Gastrocnemius medialis (tissue), 4 donors: ENCODE results near the gene ASRGL1. TPM values are rescaled to one million over a fixed set of nuclear protein-coding genes. Genes with fewer than 3 reads are reported as not detected.

ENCODE experiments used
- ATAC-seq, 2 donors: fragments of 150-250 bp; one replicate each; pipeline ENCODE4 v1.9.1; 2016
- DNase-seq, 2 donors: peaks; one replicate each; pipeline ENCODE4 v3.0.0-alpha.2; 2019
- H3K27ac ChIP-seq, 4 donors: fragments of 200-600 bp; sonication (generic); 1 replicate in 1 of 4; 2 replicates in 3 of 4; pipeline ENCODE4 v1.5.1; 2016 to 2018; ENCODE audit warnings: mild to moderate bottlenecking in 2 of 4, moderate library complexity in 1 of 4
- H3K27me3 ChIP-seq, 3 donors: fragments of 200-600 bp; sonication (generic) in 2 of 3; 1 replicate in 1 of 3; 2 replicates in 2 of 3; pipeline versions ENCODE4 v1.5.1 to v1.6.0; 2016 to 2019; ENCODE audit warnings: mild to moderate bottlenecking in 1 of 3, moderate library complexity in 1 of 3
- H3K36me3 ChIP-seq, 2 donors: fragments of 200-600 bp; sonication (generic) in 1 of 2; one replicate each; pipeline ENCODE4 v1.5.1; 2017 to 2018
- H3K4me1 ChIP-seq, 2 donors: fragments of 200-600 bp; sonication (generic) in 1 of 2; one replicate each; pipeline ENCODE4 v1.5.1; 2016 to 2017; ENCODE audit warnings: mild to moderate bottlenecking in 2 of 2
- H3K4me3 ChIP-seq, 4 donors: fragments of 200-600 bp; sonication (generic) in 3 of 4; 1 replicate in 1 of 4; 2 replicates in 3 of 4; pipeline ENCODE4 v1.5.1; 2016 to 2019; ENCODE audit warnings: mild to moderate bottlenecking in 2 of 4
- H3K9me3 ChIP-seq, 3 donors: fragments of 200-600 bp; sonication (generic) in 2 of 3; 1 replicate in 1 of 3; 2 replicates in 2 of 3; pipeline ENCODE4 v1.5.1; 2016 to 2019
- POLR2A ChIP-seq, 2 donors: fragments of 450-650 bp; IDR thresholded peaks; one replicate each; pipeline ENCODE4 v1.6.1; 2017; ENCODE audit warnings: antibody characterized with exemption in 2 of 2, mild to moderate bottlenecking in 2 of 2, moderate library complexity in 2 of 2
- in situ Hi-C, 4 donors: fragments of 200-750 bp; cut with MboI; loops; one replicate each; pipeline versions ENCODE4 v1.15.0 to v1.8.0; 2017; ENCODE audit warnings: low sequenced_read_pairs in 4 of 4
- intact Hi-C: fragments of 100-400 bp; cut with DNase I; formaldehyde crosslinking; loops from one replicate; pipeline ENCODE4 v1.15.1; 2023; ENCODE audit warnings: low total_unique reads
- total RNA-seq, 4 donors: library from RNA; depleted of rRNA; stranded (reverse); fragments of >200 nt; gene quantifications; one replicate each; pipeline versions ENCODE4 v1.1.0 to v1.2.3, GENCODE V29; 2016
- TF ChIP-seq, protein P1 (sequence below), 5 experiments: fragments of 450-650 bp in 3 of 5; fragments of 200-600 bp in 2 of 5; sonication (generic) in 2 of 5; IDR thresholded peaks in 4 of 5; conservative IDR thresholded peaks in 1 of 5; 1 replicate in 4 of 5; 2 replicates in 1 of 5; pipeline ENCODE4 v1.5.1; 2016 to 2019; ENCODE audit warnings: antibody characterized with exemption in 5 of 5, mild to moderate bottlenecking in 3 of 5, moderate library complexity in 3 of 5

The ASRGL1 gene
- total RNA-seq, 4 donors from 2014 or later: 6.4 to 24.6 (median 8.7) TPM

DNA sequence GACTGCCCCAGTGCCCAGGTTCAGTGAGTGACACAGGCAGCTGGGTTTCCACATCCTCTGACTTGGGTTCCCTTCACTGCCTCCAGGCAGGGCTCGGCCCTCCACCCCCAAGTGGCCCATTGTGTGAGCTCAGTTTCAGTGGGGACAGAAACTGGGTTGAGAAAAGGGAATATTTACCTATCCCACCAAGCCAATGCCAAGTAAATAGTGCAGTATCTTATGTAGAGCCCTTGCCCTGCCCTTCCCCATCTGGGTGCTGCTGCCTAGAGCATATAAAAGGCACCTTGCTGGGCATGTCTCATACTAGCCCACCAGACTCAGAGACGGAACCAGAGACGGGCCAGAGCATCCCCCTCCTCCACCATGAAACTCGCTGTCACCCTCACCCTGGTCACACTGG, 81.5 kb downstream of the ASRGL1 start, which contains the start of gene SCGB1A1:
TSS of gene SCGB1A1 (plus strand) at position 301 of the 400 bp plus-strand sequence. CDS start at position 364, 63 bp downstream.
- no peak for TF ChIP-seq POLR2A (IDR thresholded peaks at IDR 0.05)
- TF ChIP-seq, protein P1, sequence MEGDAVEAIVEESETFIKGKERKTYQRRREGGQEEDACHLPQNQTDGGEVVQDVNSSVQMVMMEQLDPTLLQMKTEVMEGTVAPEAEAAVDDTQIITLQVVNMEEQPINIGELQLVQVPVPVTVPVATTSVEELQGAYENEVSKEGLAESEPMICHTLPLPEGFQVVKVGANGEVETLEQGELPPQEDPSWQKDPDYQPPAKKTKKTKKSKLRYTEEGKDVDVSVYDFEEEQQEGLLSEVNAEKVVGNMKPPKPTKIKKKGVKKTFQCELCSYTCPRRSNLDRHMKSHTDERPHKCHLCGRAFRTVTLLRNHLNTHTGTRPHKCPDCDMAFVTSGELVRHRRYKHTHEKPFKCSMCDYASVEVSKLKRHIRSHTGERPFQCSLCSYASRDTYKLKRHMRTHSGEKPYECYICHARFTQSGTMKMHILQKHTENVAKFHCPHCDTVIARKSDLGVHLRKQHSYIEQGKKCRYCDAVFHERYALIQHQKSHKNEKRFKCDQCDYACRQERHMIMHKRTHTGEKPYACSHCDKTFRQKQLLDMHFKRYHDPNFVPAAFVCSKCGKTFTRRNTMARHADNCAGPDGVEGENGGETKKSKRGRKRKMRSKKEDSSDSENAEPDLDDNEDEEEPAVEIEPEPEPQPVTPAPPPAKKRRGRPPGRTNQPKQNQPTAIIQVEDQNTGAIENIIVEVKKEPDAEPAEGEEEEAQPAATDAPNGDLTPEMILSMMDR (IDR thresholded peaks at IDR 0.05 in 4 of 5, conservative IDR thresholded peaks at IDR 0.05 in 1 of 5): no peak
- Histone ChIP-seq H3K4me1 (no peaks in the 10 kb centered on the region), H3K4me3 (no peak within 1 kb of the TSS), H3K9me3 (no peaks in the 10 kb centered on the region), H3K27me3 (no peaks in the 10 kb centered on the region), H3K36me3 (no peaks in the 10 kb centered on the region), H3K27ac (peak within 1 kb of the TSS in 3 of 4 donors; percentile 22 to 52 (median 35))
- no peak for DNase-seq
- in situ Hi-C loops (loop anchor here in 1 of 4 donors (25.0 kb wide), 1 partner anchor 119 kb away; the partner anchor contains the start of gene AHNAK), intact Hi-C loops (loop anchor here (2.0 kb wide), 1 partner anchor 20 kb away; no protein-coding TSS in a partner anchor)
- ATAC-seq: no peak

DNA sequence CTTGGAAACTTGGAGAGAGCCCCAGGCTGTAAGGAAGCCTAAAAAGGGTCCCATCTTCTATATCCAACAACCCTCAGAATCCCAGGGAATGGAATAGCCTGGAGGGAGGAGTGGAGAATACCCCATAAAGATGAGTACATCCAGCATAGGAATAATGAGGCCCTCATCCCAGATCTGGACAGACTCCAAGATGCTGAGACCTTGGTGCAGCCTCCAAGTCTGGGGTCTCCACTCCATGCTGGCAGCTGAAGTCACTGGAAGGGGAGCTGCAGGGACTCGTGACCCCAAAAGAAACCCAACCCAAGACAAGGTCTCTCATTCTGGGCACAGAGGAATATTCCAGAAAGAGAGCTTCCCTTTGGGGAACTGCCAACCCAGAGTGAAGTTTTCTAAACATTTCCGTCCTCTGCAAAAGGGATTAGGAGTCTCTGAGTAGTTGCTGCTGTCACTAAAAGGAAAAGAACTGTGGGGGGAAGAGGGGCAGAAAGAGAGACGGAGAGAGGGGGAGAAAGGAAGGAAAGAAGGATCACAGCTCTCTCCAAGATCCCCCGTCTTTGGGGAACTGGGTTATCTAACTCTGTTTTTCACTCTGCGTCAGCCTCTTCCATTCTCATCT, 82.2 kb downstream of the ASRGL1 start:
- in situ Hi-C loops: loop anchor here in 1 of 4 donors (25.0 kb wide), 1 partner anchor 118 kb away; the partner anchor contains the start of gene AHNAK
- no peak for ATAC-seq
- peak overlapping the region in 3 of 4 donors; percentile 22 to 52 (median 35) for H3K27ac ChIP-seq
- intact Hi-C loops: loop anchor here (2.0 kb wide), 1 partner anchor 21 kb away; no protein-coding TSS in a partner anchor
- DNase-seq: no peak
- H3K9me3 ChIP-seq: no peaks in the 10 kb centered on the region
- no peaks in the 10 kb centered on the region for H3K27me3 ChIP-seq
- H3K4me1 ChIP-seq: no peaks in the 10 kb centered on the region
- no peaks in the 10 kb centered on the region for H3K36me3 ChIP-seq
- no peak overlapping the region for H3K4me3 ChIP-seq
- TF ChIP-seq, protein P1 (IDR thresholded peaks at IDR 0.05 in 4 of 5, conservative IDR thresholded peaks at IDR 0.05 in 1 of 5): no peak
- TF ChIP-seq POLR2A (IDR thresholded peaks at IDR 0.05): no peak

DNA sequence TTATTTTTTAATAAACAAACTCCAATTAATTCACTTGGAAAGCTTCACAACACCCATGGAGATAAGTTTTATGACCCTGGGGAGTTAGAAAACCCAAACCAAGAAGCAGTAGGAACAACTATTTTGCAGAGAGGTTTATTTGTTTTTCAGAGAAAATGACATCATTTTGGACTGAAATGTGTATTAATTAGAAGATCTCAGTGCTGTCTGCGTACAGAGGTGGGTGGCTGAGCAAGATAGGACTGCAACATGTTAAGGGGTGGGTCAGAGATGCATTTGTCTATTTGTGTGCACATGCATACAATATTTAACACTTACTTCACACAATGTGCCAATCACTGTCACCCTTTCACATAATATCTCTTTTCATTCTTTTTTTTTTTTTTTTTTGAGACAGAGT, 82.7 kb downstream of the ASRGL1 start:
- in situ Hi-C loops: loop anchor here (10.0 to 25.0 kb wide), 4 partner anchors 115 to 145 kb away; partner anchors contain the start of gene AHNAK (in 1 of the 4)
- H3K4me3 ChIP-seq: no peak overlapping the region
- ATAC-seq (no peak), DNase-seq (no peak)
- intact Hi-C loops: loop anchor here (2.0 kb wide), 1 partner anchor 21 kb away; no protein-coding TSS in a partner anchor
- H3K4me1 ChIP-seq: no peaks in the 10 kb centered on the region
- no peaks in the 10 kb centered on the region for H3K9me3 ChIP-seq
- no peaks in the 10 kb centered on the region for H3K27me3 ChIP-seq
- no peaks in the 10 kb centered on the region for H3K36me3 ChIP-seq
- peak overlapping the region in 3 of 4 donors; percentile 22 to 52 (median 35) for H3K27ac ChIP-seq
- TF ChIP-seq, protein P1 (IDR thresholded peaks at IDR 0.05 in 4 of 5, conservative IDR thresholded peaks at IDR 0.05 in 1 of 5): no peak
- TF ChIP-seq POLR2A (IDR thresholded peaks at IDR 0.05): no peak

DNA sequence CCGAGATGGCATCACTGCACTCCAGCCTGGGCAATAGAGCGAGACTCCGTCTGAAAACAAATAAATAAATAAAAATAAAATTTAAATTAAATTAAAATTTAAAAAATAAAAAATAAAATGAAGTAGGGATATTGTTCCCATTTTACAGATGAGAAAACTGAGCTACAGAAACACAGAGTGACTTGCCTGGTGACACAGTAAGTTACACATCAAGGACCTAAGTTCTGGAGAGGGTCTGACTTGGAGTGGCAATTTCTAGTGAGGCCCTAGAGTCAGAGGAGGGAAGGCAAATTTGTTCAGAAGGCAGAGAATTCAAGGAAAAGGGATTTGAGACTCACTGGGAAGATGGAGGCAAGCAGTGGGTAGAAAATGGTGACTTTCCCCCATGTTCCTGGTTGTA, 83.6 kb downstream of the ASRGL1 start:
- in situ Hi-C loops: loop anchor here (10.0 to 25.0 kb wide), 4 partner anchors 114 to 144 kb away; partner anchors contain the start of gene AHNAK (in 1 of the 4)
- ATAC-seq: no peak
- DNase-seq: no peak
- no peak overlapping the region for H3K27ac ChIP-seq
- intact Hi-C loops: no loop called here
- H3K4me1 ChIP-seq: no peaks in the 10 kb centered on the region
- H3K9me3 ChIP-seq: no peaks in the 10 kb centered on the region
- H3K4me3 ChIP-seq: no peak overlapping the region
- H3K36me3 ChIP-seq: no peaks in the 10 kb centered on the region
- TF ChIP-seq, protein P1 (IDR thresholded peaks at IDR 0.05 in 4 of 5, conservative IDR thresholded peaks at IDR 0.05 in 1 of 5): no peak
- no peak for TF ChIP-seq POLR2A (IDR thresholded peaks at IDR 0.05)
- no peaks in the 10 kb centered on the region for H3K27me3 ChIP-seq
